Measurements from ENCODE around the gene FNIP2. TPM values are rescaled to one million over a fixed set of nuclear protein-coding genes. Genes with fewer than 3 reads are reported as not detected.

FNIP2 gene
- total RNA-seq, 1 donor from 2014 or later: 33.7 TPM

- DNase-seq (ENCODE audit: low spot score): no peak
- H3K4me3 Mint-ChIP-seq (ENCODE audit: unreplicated experiment): no peak overlapping the region
- no peak for TF ChIP-seq CTCF (IDR thresholded peaks at IDR 0.05)
- H3K9me3 Mint-ChIP-seq (ENCODE audit: low read depth): no peaks in the 10 kb centered on the region
- no peaks in the 10 kb centered on the region for H3K4me1 Mint-ChIP-seq (ENCODE audit: low read depth)
- H3K36me3 Mint-ChIP-seq (ENCODE audit: low read depth): peaks cover 36% of the 10 kb centered on the region
- H3K27ac Mint-ChIP-seq (ENCODE audit: unreplicated experiment): no peak overlapping the region
- H3K27me3 Mint-ChIP-seq (ENCODE audit: low read depth): no peaks in the 10 kb centered on the region
Observed at GRCh38 chr4:158833602-158834001, 64.8 kb downstream of the FNIP2 start.

- no peak for TF ChIP-seq CTCF (IDR thresholded peaks at IDR 0.05)
- no peaks in the 10 kb centered on the region for H3K9me3 Mint-ChIP-seq (ENCODE audit: low read depth)
- H3K27me3 Mint-ChIP-seq (ENCODE audit: low read depth): no peaks in the 10 kb centered on the region
- DNase-seq (ENCODE audit: low spot score): no peak
- H3K27ac Mint-ChIP-seq (ENCODE audit: unreplicated experiment): no peak overlapping the region
- H3K36me3 Mint-ChIP-seq (ENCODE audit: low read depth): peaks cover 41% of the 10 kb centered on the region
- no peaks in the 10 kb centered on the region for H3K4me1 Mint-ChIP-seq (ENCODE audit: low read depth)
- no peak overlapping the region for H3K4me3 Mint-ChIP-seq (ENCODE audit: unreplicated experiment)
Observed at GRCh38 chr4:158835226-158836001, 66.6 kb downstream of the FNIP2 start.

GRCh38 chr4:158836002-158836369 lies 67.2 kb downstream of the FNIP2 start:
- H3K9me3 Mint-ChIP-seq (ENCODE audit: low read depth): no peaks in the 10 kb centered on the region
- no peak overlapping the region for H3K4me3 Mint-ChIP-seq (ENCODE audit: unreplicated experiment)
- H3K27ac Mint-ChIP-seq (ENCODE audit: unreplicated experiment): no peak overlapping the region
- H3K27me3 Mint-ChIP-seq (ENCODE audit: low read depth): no peaks in the 10 kb centered on the region
- H3K36me3 Mint-ChIP-seq (ENCODE audit: low read depth): peaks cover 38% of the 10 kb centered on the region
- TF ChIP-seq CTCF (IDR thresholded peaks at IDR 0.05): no peak
- no peaks in the 10 kb centered on the region for H3K4me1 Mint-ChIP-seq (ENCODE audit: low read depth)
- no peak for DNase-seq (ENCODE audit: low spot score)

GRCh38 chr4:158836828-158837449 lies 68.1 kb downstream of the FNIP2 start:
- no peak for TF ChIP-seq CTCF (IDR thresholded peaks at IDR 0.05)
- Mint-ChIP-seq H3K4me1 (ENCODE audit: low read depth) (no peaks in the 10 kb centered on the region), H3K9me3 (ENCODE audit: low read depth) (no peaks in the 10 kb centered on the region), H3K27me3 (ENCODE audit: low read depth) (no peaks in the 10 kb centered on the region), H3K27ac (ENCODE audit: unreplicated experiment) (no peak overlapping the region), H3K4me3 (ENCODE audit: unreplicated experiment) (no peak overlapping the region), H3K36me3 (ENCODE audit: low read depth) (peaks cover 31% of the 10 kb centered on the region)
- DNase-seq (ENCODE audit: low spot score): no peak

GRCh38 chr4:158837527-158838141 lies 68.8 kb downstream of the FNIP2 start:
- Mint-ChIP-seq H3K9me3 (ENCODE audit: low read depth) (no peaks in the 10 kb centered on the region), H3K27me3 (ENCODE audit: low read depth) (no peaks in the 10 kb centered on the region), H3K36me3 (ENCODE audit: low read depth) (peaks cover 31% of the 10 kb centered on the region), H3K27ac (ENCODE audit: unreplicated experiment) (no peak overlapping the region), H3K4me1 (ENCODE audit: low read depth) (no peaks in the 10 kb centered on the region), H3K4me3 (ENCODE audit: unreplicated experiment) (no peak overlapping the region)
- no peak for TF ChIP-seq CTCF (IDR thresholded peaks at IDR 0.05)
- no peak for DNase-seq (ENCODE audit: low spot score)
